Left ventricle myocardium inferior (tissue), 1 donor: Measurements from ENCODE around the gene NDUFAF7. TPM values are rescaled to one million over a fixed set of nuclear protein-coding genes. Genes with fewer than 3 reads are reported as not detected.
"Not testable (repeated sequence)": the region's sequence is repeated elsewhere in the genome, so short reads cannot be mapped to it uniquely, and the experiment has no call there.

Experiments used
- DNase-seq: peaks from one replicate; pipeline ENCODE4 v3.0.0-alpha.2; 2020
- H3K27ac ChIP-seq: fragments of 200-600 bp; replicated peaks from 2 replicates; pipeline ENCODE4 v1.8.0; 2021
- H3K27me3 ChIP-seq: fragments of 200-600 bp; 2 replicates; pipeline ENCODE4 v1.8.0; 2021; ENCODE audit warnings: low read depth
- H3K36me3 ChIP-seq: fragments of 200-600 bp; 2 replicates; pipeline ENCODE4 v1.8.0; 2021
- H3K4me1 ChIP-seq: fragments of 200-600 bp; 2 replicates; pipeline ENCODE4 v1.8.0; 2021
- H3K4me3 ChIP-seq: fragments of 200-600 bp; 2 replicates; pipeline ENCODE4 v1.8.0; 2021; ENCODE audit warnings: mild to moderate bottlenecking, moderate library complexity
- H3K9me3 ChIP-seq: fragments of 200-600 bp; replicated peaks from 2 replicates; pipeline ENCODE4 v1.8.0; 2021
- CTCF ChIP-seq: fragments of 200-600 bp; IDR thresholded peaks from 2 replicates; pipeline ENCODE4 v1.8.0; 2021; ENCODE audit warnings: antibody characterized with exemption, mild to moderate bottlenecking, borderline replicate concordance
- intact Hi-C: fragments of 100-400 bp; cut with micrococcal nuclease; formaldehyde crosslinking; loops from one replicate; pipeline ENCODE4 v1.11.0; 2022
- total RNA-seq: library from RNA; stranded (reverse); fragmentation: NEBNext Ultra II Directional; extraction: Animal tissue kit (Norgen Biotek cat#: 25700); gene quantifications from one replicate; pipeline ENCODE4 v1.2.1, GENCODE V29; 2021
- donor health status: DM: no; HTN: yes; CAD: no; lungs with severe emphysema.

NDUFAF7 gene
- total RNA-seq, 1 donor from 2014 or later: 27.5 TPM

- no peak for TF ChIP-seq CTCF
- H3K36me3 ChIP-seq: peaks cover 30% of the 10 kb centered on the region
- intact Hi-C loops: no loop called here
Observed at GRCh38 chr2:37198681-37199065, 32.8 kb upstream of the NDUFAF7 start.

GRCh38 chr2:37201208-37201607 lies 30.2 kb upstream of the NDUFAF7 start:
- intact Hi-C loops: no loop called here
- Histone ChIP-seq H3K4me3 (no peak overlapping the region), H3K36me3 (peaks cover 56% of the 10 kb centered on the region), H3K27ac (no peak overlapping the region), H3K27me3 (no peaks in the 10 kb centered on the region), H3K9me3 (peaks cover 15% of the 10 kb centered on the region), H3K4me1 (peaks cover 26% of the 10 kb centered on the region)
- no peak for TF ChIP-seq CTCF
- no peak for DNase-seq

More at GRCh38 chr2:37198681-37199065, 32.8 kb upstream of the NDUFAF7 start:
- Histone ChIP-seq H3K9me3 (peaks cover 5% of the 10 kb centered on the region), H3K4me1 (peaks cover 26% of the 10 kb centered on the region), H3K4me3 (no peak overlapping the region), H3K27ac (no peak overlapping the region), H3K27me3 (no peaks in the 10 kb centered on the region)
- DNase-seq: no peak

GRCh38 chr2:37201766-37202165 lies 29.7 kb upstream of the NDUFAF7 start:
- no peak for TF ChIP-seq CTCF
- peaks cover 61% of the 10 kb centered on the region for H3K36me3 ChIP-seq
- H3K9me3 ChIP-seq: peaks cover 20% of the 10 kb centered on the region
- H3K4me1 ChIP-seq: peaks cover 21% of the 10 kb centered on the region
- no peaks in the 10 kb centered on the region for H3K27me3 ChIP-seq
- intact Hi-C loops: no loop called here
- DNase-seq: no peak
- no peak overlapping the region for H3K27ac ChIP-seq
- H3K4me3 ChIP-seq: no peak overlapping the region

- Histone ChIP-seq H3K27me3 (no peaks in the 10 kb centered on the region), H3K4me3 (no peak overlapping the region), H3K9me3 (peaks cover 40% of the 10 kb centered on the region), H3K36me3 (peaks cover 81% of the 10 kb centered on the region), H3K27ac (no peak overlapping the region), H3K4me1 (peaks cover 2% of the 10 kb centered on the region)
- TF ChIP-seq CTCF: no peak
- DNase-seq: no peak
- intact Hi-C loops: no loop called here
Observed at GRCh38 chr2:37203708-37204107, 27.8 kb upstream of the NDUFAF7 start.

DNA sequence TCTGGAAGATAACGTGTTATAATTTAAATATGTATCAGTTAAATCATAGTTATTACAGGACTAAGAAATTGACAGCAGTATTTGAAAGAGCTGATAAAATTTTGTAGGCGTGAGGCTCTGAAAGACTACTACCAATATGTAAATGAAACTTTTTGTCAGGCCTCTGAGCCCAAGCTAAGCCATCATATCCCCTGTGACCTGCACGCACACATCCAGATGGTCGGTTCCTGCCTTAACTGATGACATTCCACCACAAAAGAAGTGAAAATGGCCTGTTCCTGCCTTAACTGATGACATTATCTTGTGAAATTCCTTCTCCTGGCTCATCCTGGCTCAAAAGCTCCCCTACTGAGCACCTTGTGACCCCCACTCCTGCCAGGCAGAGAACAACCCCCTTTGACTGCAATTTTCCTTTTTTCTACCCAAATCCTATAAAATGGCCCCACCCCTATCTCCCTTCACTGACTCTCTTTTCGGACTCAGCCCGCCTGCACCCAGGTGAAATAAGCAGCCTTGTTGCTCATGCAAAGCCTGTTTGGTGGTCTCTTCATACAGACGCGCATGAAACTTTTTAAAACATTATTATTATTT lies 26.3 kb upstream of the NDUFAF7 start:
- peaks cover 95% of the 10 kb centered on the region for H3K36me3 ChIP-seq
- H3K9me3 ChIP-seq: peaks cover 54% of the 10 kb centered on the region
- DNase-seq, H3K4me1 ChIP-seq, H3K27me3 ChIP-seq, H3K27ac ChIP-seq, H3K4me3 ChIP-seq, intact Hi-C loops: not testable (repeated sequence)

- no peak for DNase-seq
- intact Hi-C loops: no loop called here
- no peak overlapping the region for H3K4me3 ChIP-seq
- H3K4me1 ChIP-seq: no peaks in the 10 kb centered on the region
- H3K9me3 ChIP-seq: peaks cover 55% of the 10 kb centered on the region
- no peak overlapping the region for H3K27ac ChIP-seq
- H3K27me3 ChIP-seq: no peaks in the 10 kb centered on the region
- no peak for TF ChIP-seq CTCF
- peaks cover 99% of the 10 kb centered on the region for H3K36me3 ChIP-seq
Observed at GRCh38 chr2:37205689-37206341, 25.6 kb upstream of the NDUFAF7 start.

DNA sequence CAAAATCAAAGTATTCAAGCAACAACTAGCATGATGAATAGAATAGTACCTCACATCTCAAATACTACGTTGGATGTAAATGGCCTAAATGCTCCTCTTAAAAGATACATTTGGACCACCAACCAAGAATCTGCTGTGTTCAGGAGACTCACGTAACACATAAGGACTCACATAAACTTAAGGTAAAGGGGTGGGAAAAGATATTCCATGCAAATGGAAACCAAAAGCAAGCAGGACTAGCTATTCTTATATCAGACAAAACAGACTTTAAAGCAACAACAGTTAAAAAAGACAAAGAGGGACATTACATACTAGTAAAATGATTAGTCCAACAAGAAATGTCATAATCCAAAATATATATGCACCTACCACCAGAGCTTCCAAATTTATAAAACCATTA lies 24.7 kb upstream of the NDUFAF7 start:
- intact Hi-C loops, H3K4me3 ChIP-seq, H3K27ac ChIP-seq, H3K27me3 ChIP-seq, H3K4me1 ChIP-seq, DNase-seq: not testable (repeated sequence)
- Histone ChIP-seq H3K9me3 (peaks cover 55% of the 10 kb centered on the region), H3K36me3 (peaks cover 100% of the 10 kb centered on the region)
